Ishikawa (cell line): Measurements from ENCODE around the gene PTPRD.

Experiments used
- CEBPB ChIP-seq: IDR thresholded peaks from 2 replicates; pipeline ENCODE4 v1.6.1; 2012
- EP300 ChIP-seq: IDR thresholded peaks from 2 replicates; pipeline ENCODE4 v1.6.1; 2012; ENCODE audit warnings: borderline replicate concordance
- MAX ChIP-seq: IDR thresholded peaks from 2 replicates; pipeline ENCODE4 v1.6.1; 2012
- REST ChIP-seq: IDR thresholded peaks from 2 replicates; pipeline ENCODE4 v1.6.1; 2012; ENCODE audit warnings: low read depth, mild to moderate bottlenecking
- TEAD4 ChIP-seq: IDR thresholded peaks from 2 replicates; pipeline ENCODE4 v1.6.1; 2012
- YY1 ChIP-seq: IDR thresholded peaks from 2 replicates; pipeline ENCODE4 v1.6.1; 2012; ENCODE audit warnings: low read depth
- ZBTB7A ChIP-seq: IDR thresholded peaks from 2 replicates; pipeline ENCODE4 v1.6.1; 2012; ENCODE audit warnings: low read depth

- TF ChIP-seq REST (no peak), TEAD4 (no peak), CEBPB (no peak), EP300 (no peak), MAX (no peak), ZBTB7A (no peak), YY1 (no peak)
Measured at GRCh38 chr9:8703904-8704303, 1908.9 kb downstream of the PTPRD start.
